Neural progenitor cell (in vitro differentiated cells): ENCODE results near the gene CAMLG. TPM values are rescaled to one million over a fixed set of nuclear protein-coding genes. Genes with fewer than 3 reads are reported as not detected.
"Not testable (repeated sequence)": the region's sequence is repeated elsewhere in the genome, so short reads cannot be mapped to it uniquely, and the experiment has no call there.

Source experiments
- DNase-seq: peaks from one replicate; pipeline ENCODE4 v3.0.0-alpha.2; 2016; ENCODE audit warnings: low spot score
- H2AFZ ChIP-seq: fragments of 200-600 bp; sonication (generic); replicated peaks from 2 replicates; pipeline ENCODE4 v1.6.1; 2016; ENCODE audit warnings: antibody characterized with exemption
- H3F3A ChIP-seq: fragments of 200-600 bp; sonication (generic); 2 replicates; pipeline ENCODE4 v1.6.1; 2016; ENCODE audit warnings: antibody characterized with exemption, low read depth
- H3K27ac ChIP-seq: fragments of 200-600 bp; sonication (generic); 2 replicates; pipeline ENCODE4 v1.5.1; 2016; ENCODE audit warnings: mild to moderate bottlenecking
- H3K27me3 ChIP-seq: fragments of 200-600 bp; sonication (generic); 2 replicates; pipeline ENCODE4 v1.6.1; 2016; ENCODE audit warnings: mild to moderate bottlenecking, moderate library complexity
- H3K36me3 ChIP-seq: fragments of 200-600 bp; sonication (generic); 2 replicates; pipeline ENCODE4 v1.5.1; 2016
- H3K4me1 ChIP-seq: fragments of 200-600 bp; sonication (generic); 2 replicates; pipeline ENCODE4 v1.6.1; 2016; ENCODE audit warnings: mixed run types
- H3K4me2 ChIP-seq: fragments of 200-600 bp; sonication (generic); 2 replicates; pipeline ENCODE4 v1.6.1; 2016
- H3K4me3 ChIP-seq: fragments of 200-600 bp; sonication (generic); 2 replicates; pipeline ENCODE4 v1.5.1; 2016
- H3K79me2 ChIP-seq: fragments of 200-600 bp; sonication (generic); 2 replicates; pipeline ENCODE4 v1.6.1; 2016; ENCODE audit warnings: low read depth
- H3K9ac ChIP-seq: fragments of 200-600 bp; sonication (generic); 2 replicates; pipeline ENCODE4 v1.6.1; 2016
- H3K9me3 ChIP-seq: fragments of 200-600 bp; sonication (generic); 2 replicates; pipeline ENCODE4 v1.5.1; 2016; ENCODE audit warnings: low read depth
- H4K20me1 ChIP-seq: fragments of 200-600 bp; sonication (generic); 2 replicates; pipeline ENCODE4 v1.6.1; 2016; ENCODE audit warnings: low read depth
- H3K27ac Mint-ChIP-seq: 3 replicates; pipeline ENCODE4 v1.8.0; 2021; ENCODE audit warnings: mixed read lengths
- H3K27me3 Mint-ChIP-seq: 2 replicates; pipeline ENCODE4 v1.8.0; 2022; ENCODE audit warnings: low read depth, mild to moderate bottlenecking, inconsistent platforms, moderate library complexity, mixed read lengths; ENCODE audit not compliant: insufficient read depth
- H3K36me3 Mint-ChIP-seq: 3 replicates; pipeline ENCODE4 v1.8.0; 2021; ENCODE audit warnings: mixed read lengths
- H3K4me1 Mint-ChIP-seq: 3 replicates; pipeline ENCODE4 v1.8.0; 2021; ENCODE audit warnings: mixed read lengths
- H3K4me3 Mint-ChIP-seq: 3 replicates; pipeline ENCODE4 v1.8.0; 2021; ENCODE audit warnings: mild to moderate bottlenecking, moderate library complexity, mixed read lengths
- H3K9me3 Mint-ChIP-seq: 3 replicates; pipeline ENCODE4 v1.8.0; 2020; ENCODE audit warnings: mixed read lengths
- CTCF ChIP-seq: fragments of 200-600 bp; sonication (generic); IDR thresholded peaks from 2 replicates; pipeline ENCODE4 v1.5.1; 2017; ENCODE audit warnings: antibody characterized with exemption, mild to moderate bottlenecking
- EZH2 ChIP-seq: fragments of 200-600 bp; sonication (generic); IDR thresholded peaks from 2 replicates; pipeline ENCODE4 v1.6.1; 2017; ENCODE audit warnings: antibody characterized with exemption, mild to moderate bottlenecking, moderate library complexity
- EZH2phosphoT487 ChIP-seq: fragments of 200-600 bp; sonication (generic); IDR thresholded peaks from 2 replicates; pipeline ENCODE4 v1.6.1; 2017; ENCODE audit warnings: antibody characterized with exemption
- total RNA-seq: library from RNA; depleted of rRNA; stranded (reverse); fragments of >200 nt; gene quantifications from 2 replicates; pipeline ENCODE4 v1.2.3, GENCODE V29; 2015; ENCODE audit warnings: low replicate concordance

CAMLG gene
- total RNA-seq, 1 donor from 2014 or later = 44.5 TPM

- Histone ChIP-seq H3K9ac (no peak overlapping the region), H3K27ac (no peak overlapping the region), H3F3A (no peaks in the 10 kb centered on the region), H2AFZ (no peak overlapping the region), H3K9me3 (no peaks in the 10 kb centered on the region), H3K27me3 (no peaks in the 10 kb centered on the region), H4K20me1 (no peaks in the 10 kb centered on the region), H3K36me3 (no peaks in the 10 kb centered on the region), H3K79me2 (no peaks in the 10 kb centered on the region), H3K4me3 (no peak overlapping the region), H3K4me1 (no peaks in the 10 kb centered on the region), H3K4me2 (no peak overlapping the region)
- Mint-ChIP-seq H3K9me3 (no peaks in the 10 kb centered on the region), H3K36me3 (peaks cover 16% of the 10 kb centered on the region), H3K27ac (no peak overlapping the region), H3K4me3 (no peak overlapping the region), H3K27me3 (no peaks in the 10 kb centered on the region), H3K4me1 (no peaks in the 10 kb centered on the region)
- peak; percentile 16 for DNase-seq
- TF ChIP-seq EZH2phosphoT487 = no peak
- TF ChIP-seq CTCF = no peak
- TF ChIP-seq EZH2 = no peak
Measured at GRCh38 chr5:134714120-134714519, 24.2 kb upstream of the CAMLG start.

- Mint-ChIP-seq H3K4me3 (no peak overlapping the region), H3K27ac (no peak overlapping the region), H3K27me3 (no peaks in the 10 kb centered on the region), H3K4me1 (no peaks in the 10 kb centered on the region), H3K36me3 (peaks cover 16% of the 10 kb centered on the region), H3K9me3 (no peaks in the 10 kb centered on the region)
- H3K9ac ChIP-seq = no peak overlapping the region
- H3K36me3 ChIP-seq = no peaks in the 10 kb centered on the region
- no peaks in the 10 kb centered on the region for H3K9me3 ChIP-seq
- no peaks in the 10 kb centered on the region for H3K27me3 ChIP-seq
- H2AFZ ChIP-seq = no peak overlapping the region
- H3F3A ChIP-seq = no peaks in the 10 kb centered on the region
- H4K20me1 ChIP-seq = no peaks in the 10 kb centered on the region
- H3K27ac ChIP-seq = no peak overlapping the region
- no peak for DNase-seq
- no peaks in the 10 kb centered on the region for H3K4me1 ChIP-seq
- H3K4me2 ChIP-seq = no peak overlapping the region
- no peak overlapping the region for H3K4me3 ChIP-seq
- TF ChIP-seq EZH2phosphoT487 = no peak
- no peak for TF ChIP-seq EZH2
- TF ChIP-seq CTCF = no peak
- H3K79me2 ChIP-seq = no peaks in the 10 kb centered on the region
Measured at GRCh38 chr5:134714541-134714940, 23.8 kb upstream of the CAMLG start.

GRCh38 chr5:134715466-134715865 lies 22.9 kb upstream of the CAMLG start:
- not testable (repeated sequence) for H3K27ac ChIP-seq, H3K4me1 Mint-ChIP-seq, H3K4me3 Mint-ChIP-seq, H3K9me3 Mint-ChIP-seq, H3K9me3 ChIP-seq, H3K9ac ChIP-seq, H3K27me3 ChIP-seq, H2AFZ ChIP-seq, H3K27ac Mint-ChIP-seq, H3F3A ChIP-seq, H3K36me3 ChIP-seq, H3K4me2 ChIP-seq, DNase-seq, H3K27me3 Mint-ChIP-seq, H3K4me3 ChIP-seq, H3K79me2 ChIP-seq, H3K4me1 ChIP-seq, H4K20me1 ChIP-seq
- H3K36me3 Mint-ChIP-seq = peaks cover 17% of the 10 kb centered on the region

GRCh38 chr5:134724872-134725271 lies 13.5 kb upstream of the CAMLG start:
- H3K9me3 Mint-ChIP-seq = no peaks in the 10 kb centered on the region
- H3K27ac Mint-ChIP-seq = no peak overlapping the region
- no peaks in the 10 kb centered on the region for H3K27me3 ChIP-seq
- peaks cover 19% of the 10 kb centered on the region for H3F3A ChIP-seq
- H3K4me2 ChIP-seq = no peak overlapping the region
- no peak overlapping the region for H2AFZ ChIP-seq
- no peak for TF ChIP-seq EZH2phosphoT487
- no peak for TF ChIP-seq CTCF
- no peak for DNase-seq
- no peaks in the 10 kb centered on the region for H3K4me1 ChIP-seq
- no peak overlapping the region for H3K9ac ChIP-seq
- H3K36me3 ChIP-seq = no peaks in the 10 kb centered on the region
- no peak overlapping the region for H3K4me3 Mint-ChIP-seq
- no peak overlapping the region for H3K27ac ChIP-seq
- H3K4me3 ChIP-seq = no peak overlapping the region
- H3K4me1 Mint-ChIP-seq = no peaks in the 10 kb centered on the region
- H3K27me3 Mint-ChIP-seq = no peaks in the 10 kb centered on the region
- H4K20me1 ChIP-seq = no peaks in the 10 kb centered on the region
- no peaks in the 10 kb centered on the region for H3K9me3 ChIP-seq
- H3K36me3 Mint-ChIP-seq = peaks cover 5% of the 10 kb centered on the region
- H3K79me2 ChIP-seq = no peaks in the 10 kb centered on the region
